Caki2 (cell line): ENCODE data around the gene NTN1. TPM values are rescaled to one million over a fixed set of nuclear protein-coding genes. Genes with fewer than 3 reads are reported as not detected.

Experiments
- DNase-seq: peaks from one replicate; pipeline ENCODE4 v3.0.0-alpha.2; 2015; ENCODE audit warnings: low read depth
- in situ Hi-C: cut with HindIII; loops from 2 replicates; pipeline ENCODE4 v1.10.0; 2016; ENCODE audit warnings: low sequenced_read_pairs, low pct_unique_long_range_greater_than_20kb, mixed read lengths
- total RNA-seq: library from RNA; depleted of rRNA; stranded (reverse); fragments of >200 nt; shearing (Covaris generic); gene quantifications from 2 replicates; pipeline ENCODE4 v1.2.3, GENCODE V29; 2014; ENCODE audit warnings: low replicate concordance

Gene NTN1
- total RNA-seq, 1 experiment from 2014 or later: 11.9 TPM

DNA sequence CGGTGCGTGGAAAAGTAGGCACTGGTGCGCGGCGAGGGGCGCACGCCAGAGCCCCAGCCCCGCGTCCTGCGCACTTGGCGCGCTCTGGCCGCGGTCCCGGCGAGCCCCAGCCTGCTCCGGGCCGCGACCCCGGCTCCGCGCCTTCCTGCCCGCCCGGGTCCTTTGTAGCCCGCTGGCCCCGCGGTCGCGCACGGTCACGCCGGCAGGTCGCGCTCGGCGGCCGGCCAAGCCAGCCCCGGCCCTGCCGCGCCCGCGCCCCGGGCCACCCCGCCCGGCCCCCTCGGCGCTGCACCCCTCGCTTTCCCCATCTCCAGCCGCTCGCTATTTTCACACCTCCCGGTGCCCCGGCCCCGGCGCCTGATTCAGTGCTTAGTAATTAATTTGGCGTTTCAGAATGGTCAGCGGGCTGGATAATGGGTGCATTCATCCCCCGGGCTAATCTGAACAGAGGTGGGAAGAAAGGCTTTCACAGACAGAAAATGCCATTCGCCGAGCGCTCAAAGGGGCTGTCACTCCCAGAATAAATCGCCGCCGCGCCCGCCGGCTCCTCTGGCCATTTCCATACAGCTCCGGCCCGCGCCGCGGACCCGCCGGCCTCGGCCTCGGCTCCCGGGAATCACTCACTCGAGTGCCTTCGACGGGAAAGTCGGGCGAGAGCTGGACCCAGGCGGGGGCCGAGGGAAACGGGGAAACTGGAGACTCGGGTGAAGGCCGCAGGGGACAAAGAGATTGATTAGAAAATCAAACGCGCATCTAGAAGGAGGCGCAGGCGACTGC lies 17.8 kb upstream of the NTN1 start:
- in situ Hi-C loops: no loop called here
- no peak for DNase-seq

DNA sequence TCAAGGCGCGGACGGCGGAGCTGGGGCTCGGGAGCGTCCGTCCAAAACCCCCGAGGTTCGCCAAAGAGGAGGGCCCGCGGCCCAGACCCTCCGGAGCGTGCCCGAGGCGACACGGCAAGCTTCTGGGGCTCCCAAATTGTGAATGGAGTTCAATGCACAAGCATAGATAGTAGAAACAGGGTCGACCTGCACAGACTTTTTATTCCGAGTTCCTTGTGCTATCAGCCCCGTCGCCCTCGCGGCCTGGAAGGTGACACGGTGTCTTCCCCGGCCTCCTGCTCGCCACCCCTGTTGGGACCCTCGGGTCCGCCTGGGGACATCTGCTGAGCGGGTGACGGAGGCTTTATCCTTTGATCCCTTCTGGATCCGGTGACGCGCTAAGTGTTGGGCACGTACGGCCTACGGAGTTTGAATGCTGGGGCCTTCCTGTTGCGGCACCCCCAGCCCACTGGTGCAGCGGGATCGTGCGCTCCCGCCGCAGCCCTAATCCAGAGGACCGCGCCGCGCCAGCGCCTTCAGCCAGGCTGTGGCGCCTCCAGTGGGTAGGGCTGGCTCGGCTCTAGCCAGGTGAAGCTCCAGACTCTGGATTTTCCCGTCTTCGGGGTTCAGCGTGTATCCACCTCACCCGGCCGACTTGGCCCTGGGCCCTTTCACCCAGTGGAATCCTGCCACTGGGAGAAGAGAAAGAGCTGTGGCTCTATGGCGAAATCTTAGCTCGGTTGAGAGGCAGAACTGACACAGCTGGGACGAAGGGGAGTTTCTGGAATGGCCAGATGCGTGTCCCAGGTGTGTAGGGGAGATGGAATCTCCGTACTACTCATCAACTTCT lies 17.0 kb upstream of the NTN1 start:
- DNase-seq: no peak
- in situ Hi-C loops: no loop called here

DNA sequence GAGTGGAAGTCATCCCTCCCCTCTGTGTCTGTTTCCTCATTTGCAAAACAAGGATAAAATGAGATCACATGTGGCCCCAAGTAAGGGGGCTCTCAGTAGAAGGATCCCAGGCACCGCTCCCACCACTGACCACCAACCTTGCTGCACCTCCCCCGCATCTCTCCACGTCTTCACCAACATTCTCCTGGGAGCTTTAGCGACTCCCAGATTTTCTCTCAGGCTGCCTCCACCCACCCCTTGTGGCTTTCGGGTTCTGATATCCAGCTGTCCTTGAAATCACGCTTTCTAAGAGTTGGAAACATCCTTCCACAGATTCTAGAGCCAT lies 16.4 kb upstream of the NTN1 start:
- in situ Hi-C loops: no loop called here
- DNase-seq: no peak

DNA sequence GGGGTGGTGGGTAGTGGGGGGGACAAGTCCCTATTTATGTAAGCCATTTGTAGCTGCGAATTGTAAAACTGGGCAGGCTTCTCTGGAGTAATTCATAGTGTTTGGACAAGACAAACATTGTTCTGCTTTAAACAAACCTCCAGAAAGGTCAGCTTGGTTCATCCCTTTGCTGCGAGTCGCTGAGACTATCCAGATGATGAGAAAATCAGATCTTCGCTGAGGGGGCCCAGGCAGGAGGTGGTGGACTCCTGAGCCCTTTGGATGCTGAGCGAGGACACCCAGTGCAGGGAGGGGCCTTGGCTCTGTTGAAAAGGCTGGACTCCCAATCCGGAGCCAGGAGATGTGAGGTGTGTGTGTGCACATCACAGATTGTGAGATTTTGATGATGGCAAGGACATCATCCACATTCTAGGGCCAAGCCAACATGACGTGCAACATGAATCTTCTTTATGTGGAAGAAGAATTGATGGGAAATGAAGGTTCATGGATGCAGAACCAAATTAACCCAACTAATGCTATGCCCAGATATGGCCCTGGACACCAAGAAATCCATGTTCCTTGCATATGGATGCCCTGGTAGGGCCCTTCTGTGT lies 15.0 kb upstream of the NTN1 start:
- no peak for DNase-seq
- in situ Hi-C loops: no loop called here

DNA sequence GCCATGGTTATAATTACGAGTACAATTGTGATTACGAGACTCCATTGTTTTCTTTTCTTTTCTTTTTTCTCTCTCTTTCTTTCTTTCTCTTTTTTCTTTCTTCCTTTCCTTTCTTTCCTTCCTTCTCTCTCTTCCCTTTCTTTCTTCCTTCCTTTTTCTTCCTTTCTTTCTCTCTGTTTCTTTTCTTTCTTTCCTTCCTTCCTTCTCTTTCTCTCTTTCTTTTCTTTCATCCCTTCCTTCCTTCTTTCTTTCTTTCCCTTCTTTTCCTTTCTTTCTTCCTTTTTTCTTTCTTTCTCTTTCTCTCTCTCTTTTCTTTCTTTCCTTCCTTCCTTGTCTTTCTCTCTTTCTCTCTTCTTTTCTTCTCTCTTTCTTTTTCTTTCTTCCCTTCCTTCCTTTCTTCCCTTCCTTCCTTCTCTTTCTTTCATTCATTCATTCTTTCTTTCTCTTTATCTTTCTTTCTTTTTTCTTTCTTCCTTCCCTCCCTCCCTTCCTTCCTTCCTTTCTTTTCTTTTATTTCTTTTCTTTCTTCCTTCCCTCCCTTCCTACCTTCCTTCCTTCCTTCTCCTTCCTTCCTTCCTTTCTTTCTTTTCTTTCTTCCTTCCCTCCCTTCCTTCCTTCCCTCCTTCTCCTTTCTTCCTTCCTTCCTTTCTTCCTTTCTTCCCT lies 14.1 kb upstream of the NTN1 start:
- in situ Hi-C loops: no loop called here
- DNase-seq: no peak

DNA sequence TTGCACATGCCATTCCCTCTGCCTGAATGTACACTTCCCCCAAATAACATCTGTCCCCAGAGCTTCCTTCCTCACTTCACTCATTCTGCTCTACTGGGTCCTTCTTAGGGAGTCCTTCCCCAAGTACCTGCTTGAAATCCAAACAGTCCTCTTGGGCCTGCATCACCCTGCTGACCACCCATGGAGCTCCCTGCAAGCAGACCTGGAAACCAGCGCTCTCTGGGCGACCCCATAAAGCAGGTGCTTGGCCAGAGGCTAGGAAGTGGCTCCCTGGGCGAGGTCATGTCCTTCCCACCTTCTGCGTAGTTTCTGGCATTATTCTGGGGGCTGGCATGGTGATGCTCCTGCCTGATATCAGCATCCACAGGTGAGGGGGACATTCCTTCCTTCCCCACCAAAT lies 12.2 kb upstream of the NTN1 start:
- DNase-seq: no peak
- in situ Hi-C loops: no loop called here

DNA sequence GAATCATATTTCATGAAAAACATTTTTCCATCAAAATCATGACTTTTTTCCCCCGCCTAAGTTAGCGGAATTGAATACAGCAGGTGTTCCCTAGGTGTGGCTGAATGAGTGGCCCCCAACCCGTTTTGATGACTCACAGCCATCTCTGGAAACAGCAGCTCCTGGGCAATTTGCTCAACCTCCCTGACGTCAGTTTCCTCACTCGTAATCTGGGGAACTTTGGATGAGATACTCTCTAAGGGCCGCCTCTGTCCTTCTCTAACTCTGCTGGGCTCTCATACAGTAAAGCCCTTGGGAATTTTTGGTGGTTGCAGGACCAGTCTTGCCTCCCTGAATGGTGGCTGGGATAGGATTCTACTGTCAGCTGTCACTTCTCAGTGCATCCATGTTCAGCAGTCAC lies 11.6 kb upstream of the NTN1 start:
- DNase-seq: no peak
- in situ Hi-C loops: no loop called here

DNA sequence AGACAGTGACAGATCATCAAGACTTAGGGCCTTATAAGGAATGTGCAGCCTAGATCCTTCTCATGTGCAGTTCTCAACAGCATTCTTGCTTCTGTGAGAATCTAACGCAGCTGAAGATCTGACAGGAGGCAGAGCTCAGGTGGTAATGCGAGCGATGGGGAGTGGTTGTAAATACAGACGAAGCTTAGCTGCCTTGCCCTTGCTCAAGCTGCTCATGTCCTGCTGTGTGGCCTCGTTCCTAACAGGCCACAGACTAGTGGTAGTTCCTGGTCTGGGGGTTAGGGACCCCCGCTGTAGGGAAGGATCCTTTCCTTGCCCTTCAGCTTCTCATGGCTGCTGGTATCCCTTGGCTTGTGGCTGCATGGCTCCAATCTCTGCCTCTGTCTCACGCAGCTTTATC lies 10.3 kb upstream of the NTN1 start:
- in situ Hi-C loops: no loop called here
- no peak for DNase-seq

DNA sequence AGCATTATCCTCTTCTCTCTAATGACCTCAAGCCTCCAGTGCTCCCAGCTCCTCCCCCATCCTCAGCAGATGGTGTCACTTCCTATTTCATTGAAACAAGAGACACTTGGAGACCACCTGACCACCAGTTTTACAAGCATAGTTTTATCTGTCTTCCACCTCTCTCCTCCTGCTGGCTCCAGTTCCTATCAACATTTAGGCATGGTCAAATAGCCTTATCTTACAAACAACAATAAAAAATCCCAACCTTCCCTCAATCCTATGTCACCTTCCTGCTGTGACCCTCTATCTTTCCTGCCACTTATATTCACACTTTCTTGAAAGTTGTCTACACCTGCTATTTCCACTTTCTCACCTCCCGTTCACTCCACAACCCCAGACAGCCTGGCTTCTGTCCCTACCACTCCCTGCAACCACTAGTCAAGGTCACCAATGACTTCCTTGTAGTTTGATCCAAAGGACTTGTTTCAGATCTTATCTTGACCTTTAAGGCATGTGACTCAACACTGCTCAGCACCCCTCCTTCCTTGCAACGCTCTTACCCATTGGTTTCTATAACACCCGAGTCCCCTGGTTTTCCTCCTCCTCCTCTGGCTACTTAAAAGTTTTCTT lies 4.3 kb upstream of the NTN1 start:
- in situ Hi-C loops: no loop called here

DNA sequence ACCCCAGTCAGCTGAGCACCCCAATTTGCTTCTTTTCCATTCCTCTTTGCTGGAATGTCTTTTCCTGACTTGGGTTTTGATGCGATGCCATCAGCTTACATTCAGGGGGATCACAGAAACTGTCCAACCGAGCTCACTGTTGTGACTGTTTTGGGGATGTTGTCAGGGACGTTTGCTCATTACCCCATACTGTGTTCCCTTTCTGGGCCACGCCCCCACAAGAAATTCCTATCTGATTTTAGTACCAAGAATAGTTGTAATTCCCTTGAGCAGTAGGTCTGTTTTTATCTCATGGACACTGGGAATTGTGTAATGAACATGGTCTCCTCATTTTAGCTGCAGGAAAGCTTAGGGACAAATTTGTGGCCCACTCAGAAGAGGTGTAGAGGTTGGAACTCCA lies 2.6 kb upstream of the NTN1 start:
- DNase-seq: no peak
- in situ Hi-C loops: no loop called here

More for the DNA sequence above, 4.3 kb upstream of the NTN1 start:
- DNase-seq: no peak

DNA sequence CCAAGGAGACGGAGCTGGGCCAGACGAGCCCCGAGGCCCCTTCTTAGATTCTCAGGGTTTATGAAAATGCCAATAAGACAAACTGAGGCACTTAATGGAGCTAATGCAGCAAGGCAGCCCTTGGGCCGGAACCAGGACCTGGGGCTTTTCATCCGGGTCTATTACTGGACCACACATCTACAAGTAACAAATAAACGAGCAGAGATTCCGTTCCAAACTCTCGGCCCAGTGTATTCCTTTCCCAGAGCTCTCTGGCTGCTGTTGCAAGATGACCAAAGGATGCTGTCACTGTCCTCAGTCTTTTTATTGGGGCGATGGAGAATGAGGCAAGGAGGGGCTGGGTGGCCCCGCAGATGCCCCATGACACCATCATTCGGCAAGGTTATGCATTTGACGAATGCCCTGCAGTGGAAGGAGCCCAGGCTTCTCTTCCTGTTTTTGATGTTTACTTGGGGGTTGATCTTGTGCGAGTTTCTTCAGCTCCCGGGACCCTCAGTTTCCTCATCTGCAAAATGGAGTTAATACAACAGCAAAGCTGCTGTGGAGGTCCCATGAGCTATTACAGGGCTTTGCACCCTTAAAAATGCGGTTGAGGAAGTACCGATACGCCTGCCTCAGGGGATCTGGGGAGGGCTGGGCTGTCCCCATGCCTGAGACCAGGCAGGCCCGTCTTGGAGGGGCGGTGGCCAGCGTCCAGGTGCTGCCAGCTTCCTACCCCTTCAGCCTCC lies 1.1 kb upstream of the NTN1 start:
- in situ Hi-C loops: no loop called here
- no peak for DNase-seq

DNA sequence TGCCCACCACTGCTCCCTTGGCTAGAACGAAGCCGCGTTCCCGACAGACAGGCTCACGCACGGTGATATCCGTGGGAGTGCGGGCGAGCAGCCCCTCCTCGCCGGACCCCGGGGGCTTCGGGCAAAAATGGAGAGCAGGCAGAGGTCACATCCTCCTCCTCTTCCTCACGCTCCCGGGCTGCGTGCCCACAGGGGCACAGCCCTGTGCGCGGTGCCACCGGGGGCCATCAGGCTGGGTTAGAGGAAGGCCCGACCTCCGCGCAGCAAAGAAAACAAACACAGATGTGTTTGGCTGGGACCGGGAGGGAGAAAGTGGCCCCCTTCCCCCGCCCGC lies 519 bp upstream of the NTN1 start:
- in situ Hi-C loops: no loop called here
- no peak for DNase-seq

DNA sequence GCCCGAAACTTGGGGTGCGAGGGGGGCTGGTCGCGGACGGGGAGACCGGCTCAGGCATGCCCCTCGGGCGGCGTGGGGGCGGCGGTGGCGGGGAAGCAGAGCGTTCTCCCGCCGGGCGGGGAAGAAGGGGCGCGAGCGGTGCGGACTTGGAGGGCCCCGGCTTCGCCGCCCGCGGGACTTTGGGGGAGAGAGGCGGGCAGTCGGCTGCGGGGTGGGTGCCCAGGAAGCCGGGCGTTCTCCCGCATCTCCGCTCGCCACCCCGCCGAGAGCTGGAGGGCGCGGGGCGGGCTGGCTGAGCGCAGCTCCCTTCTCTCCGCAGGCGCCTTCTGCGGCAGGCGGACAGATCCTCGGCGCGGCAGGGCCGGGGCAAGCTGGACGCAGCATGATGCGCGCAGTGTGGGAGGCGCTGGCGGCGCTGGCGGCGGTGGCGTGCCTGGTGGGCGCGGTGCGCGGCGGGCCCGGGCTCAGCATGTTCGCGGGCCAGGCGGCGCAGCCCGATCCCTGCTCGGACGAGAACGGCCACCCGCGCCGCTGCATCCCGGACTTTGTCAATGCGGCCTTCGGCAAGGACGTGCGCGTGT lies 772 bp downstream of the NTN1 start:
- no peak for DNase-seq
- in situ Hi-C loops: no loop called here

DNA sequence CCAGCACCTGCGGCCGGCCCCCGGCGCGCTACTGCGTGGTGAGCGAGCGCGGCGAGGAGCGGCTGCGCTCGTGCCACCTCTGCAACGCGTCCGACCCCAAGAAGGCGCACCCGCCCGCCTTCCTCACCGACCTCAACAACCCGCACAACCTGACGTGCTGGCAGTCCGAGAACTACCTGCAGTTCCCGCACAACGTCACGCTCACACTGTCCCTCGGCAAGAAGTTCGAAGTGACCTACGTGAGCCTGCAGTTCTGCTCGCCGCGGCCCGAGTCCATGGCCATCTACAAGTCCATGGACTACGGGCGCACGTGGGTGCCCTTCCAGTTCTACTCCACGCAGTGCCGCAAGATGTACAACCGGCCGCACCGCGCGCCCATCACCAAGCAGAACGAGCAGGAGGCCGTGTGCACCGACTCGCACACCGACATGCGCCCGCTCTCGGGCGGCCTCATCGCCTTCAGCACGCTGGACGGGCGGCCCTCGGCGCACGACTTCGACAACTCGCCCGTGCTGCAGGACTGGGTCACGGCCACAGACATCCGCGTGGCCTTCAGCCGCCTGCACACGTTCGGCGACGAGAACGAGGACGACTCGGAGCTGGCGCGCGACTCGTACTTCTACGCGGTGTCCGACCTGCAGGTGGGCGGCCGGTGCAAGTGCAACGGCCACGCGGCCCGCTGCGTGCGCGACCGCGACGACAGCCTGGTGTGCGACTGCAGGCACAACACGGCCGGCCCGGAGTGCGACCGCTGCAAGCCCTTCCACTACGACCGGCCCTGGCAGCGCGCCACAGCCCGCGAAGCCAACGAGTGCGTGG lies 1.5 kb downstream of the NTN1 start:
- in situ Hi-C loops: no loop called here
- DNase-seq: no peak

DNA sequence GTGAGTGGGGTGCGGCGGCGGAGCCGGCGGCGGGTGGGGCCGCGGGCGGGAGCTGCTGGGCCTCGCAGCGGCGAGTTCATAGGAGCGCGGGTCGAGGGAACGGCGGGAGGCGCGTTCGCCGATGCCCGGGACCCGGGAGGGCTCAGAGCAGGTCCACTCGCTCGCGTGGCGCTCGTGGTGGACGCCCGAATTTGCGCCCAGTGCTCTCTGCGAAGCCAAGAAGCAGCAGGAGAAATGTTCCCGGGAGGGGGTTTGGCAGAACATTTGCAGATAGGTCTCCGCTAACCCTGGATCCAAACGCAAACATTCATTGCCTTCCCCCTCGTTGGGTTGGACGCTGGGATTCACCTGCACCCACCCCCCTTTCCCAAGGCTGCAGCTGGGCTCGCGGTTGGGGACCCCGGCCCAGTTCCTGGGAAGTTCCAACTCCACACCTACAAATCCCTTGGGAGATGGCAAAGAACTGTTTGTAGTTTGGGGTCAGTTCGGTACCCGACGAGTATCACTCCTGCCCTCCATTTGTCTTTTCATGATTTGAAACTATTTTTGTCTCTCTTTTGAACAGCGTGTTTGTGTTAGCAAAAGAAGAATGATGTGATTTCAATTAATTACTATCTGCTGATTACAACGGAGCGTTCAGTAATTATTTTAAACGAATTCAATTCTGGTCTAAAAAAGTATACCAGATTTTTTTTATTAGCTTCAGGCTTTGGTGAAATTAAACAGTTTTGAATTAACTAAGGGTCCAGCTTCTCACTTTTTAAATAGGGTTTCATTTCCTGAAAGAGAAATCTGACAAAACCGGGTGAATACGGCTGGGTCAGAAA lies 2.3 kb downstream of the NTN1 start:
- in situ Hi-C loops: no loop called here
- DNase-seq: no peak

DNA sequence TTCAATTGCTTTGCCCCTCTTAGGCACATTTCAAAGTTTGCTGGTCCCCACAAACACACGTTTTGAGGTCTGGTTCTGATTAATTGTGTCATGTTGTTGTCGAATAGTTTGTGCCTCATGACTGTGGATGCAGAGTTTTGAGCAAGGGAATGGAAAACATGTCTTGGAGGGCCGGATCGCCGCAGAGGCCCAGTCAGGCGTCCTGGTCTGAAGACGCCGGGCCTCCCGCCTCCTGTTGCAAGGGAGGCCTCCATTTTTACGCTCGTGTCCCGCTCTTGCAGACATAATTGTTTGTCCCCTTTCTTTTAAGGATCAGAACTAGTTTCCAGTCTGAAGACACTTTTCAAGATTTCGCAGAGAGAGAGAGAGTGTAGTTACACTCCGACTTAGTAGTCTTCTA lies 3.2 kb downstream of the NTN1 start:
- in situ Hi-C loops: no loop called here
- DNase-seq: no peak
